Thoracic aorta (tissue), 2 donors: ENCODE data around the gene NIPAL3. TPM values are rescaled to one million over a fixed set of nuclear protein-coding genes. Genes with fewer than 3 reads are reported as not detected.

Experiments used
- ATAC-seq: fragments of 150-250 bp; one replicate; pipeline ENCODE4 v1.8.0; 2017; ENCODE audit warnings: low read depth; ENCODE audit not compliant: insufficient number of reproducible peaks, low FRiP score
- DNase-seq: peaks from one replicate; pipeline ENCODE4 v3.0.0-alpha.2; 2020; ENCODE audit warnings: low spot score
- H3K27ac ChIP-seq, 2 donors: fragments of 200-600 bp; sonication (generic); 1 replicate in 1 of 2; 2 replicates in 1 of 2; pipeline ENCODE4 v1.5.1; 2016; ENCODE audit warnings: mild to moderate bottlenecking in 2 of 2, moderate library complexity in 2 of 2
- H3K27me3 ChIP-seq: fragments of 200-600 bp; sonication (generic); replicated peaks from 2 replicates; pipeline ENCODE4 v1.6.0; 2016; ENCODE audit warnings: mild to moderate bottlenecking; ENCODE audit not compliant: insufficient read depth
- H3K36me3 ChIP-seq: fragments of 200-600 bp; sonication (generic); one replicate; pipeline ENCODE4 v1.5.1; 2016
- H3K4me1 ChIP-seq, 2 donors: fragments of 200-600 bp; sonication (generic); 1 replicate in 1 of 2; 2 replicates in 1 of 2; pipeline versions ENCODE4 v1.5.1 to v1.6.0; 2016; ENCODE audit warnings: low read depth in 2 of 2, mild to moderate bottlenecking in 1 of 2; ENCODE audit not compliant: control insufficient read depth in 1 of 2
- H3K4me3 ChIP-seq: fragments of 200-600 bp; sonication (generic); 2 replicates; pipeline ENCODE4 v1.5.1; 2016; ENCODE audit warnings: mild to moderate bottlenecking
- H3K9me3 ChIP-seq: fragments of 200-600 bp; sonication (generic); 2 replicates; pipeline ENCODE4 v1.5.1; 2016
- CTCF ChIP-seq: fragments of 200-600 bp; sonication (generic); IDR thresholded peaks from one replicate; pipeline ENCODE4 v1.5.1; 2019; ENCODE audit warnings: antibody characterized with exemption
- total RNA-seq, 2 donors: library from RNA; depleted of rRNA; stranded (reverse); fragments of >200 nt; gene quantifications; one replicate each; pipeline versions ENCODE4 v1.1.0 to v1.2.3, GENCODE V29; 2016

The NIPAL3 gene
- total RNA-seq, 2 donors from 2014 or later: 19.3 to 31.4 TPM

- H3K4me3 ChIP-seq: no peak overlapping the region
- ATAC-seq (no peak), DNase-seq (no peak)
- no peaks in the 10 kb centered on the region for H3K27me3 ChIP-seq
- no peaks in the 10 kb centered on the region for H3K4me1 ChIP-seq
- TF ChIP-seq CTCF: no peak
- no peaks in the 10 kb centered on the region for H3K36me3 ChIP-seq
- H3K27ac ChIP-seq: no peak overlapping the region
- no peaks in the 10 kb centered on the region for H3K9me3 ChIP-seq
These were observed 11.8 kb upstream of the NIPAL3 start for GRCh38 chr1:24403806-24404205.

GRCh38 chr1:24406788-24407187 is 8.8 kb upstream of the NIPAL3 start:
- H3K27ac ChIP-seq: no peak overlapping the region
- no peaks in the 10 kb centered on the region for H3K9me3 ChIP-seq
- H3K4me3 ChIP-seq: no peak overlapping the region
- H3K36me3 ChIP-seq: no peaks in the 10 kb centered on the region
- DNase-seq: no peak
- no peaks in the 10 kb centered on the region for H3K27me3 ChIP-seq
- ATAC-seq: no peak
- H3K4me1 ChIP-seq: no peaks in the 10 kb centered on the region
- TF ChIP-seq CTCF: no peak

GRCh38 chr1:24409535-24409934 is 6.1 kb upstream of the NIPAL3 start:
- DNase-seq: no peak
- Histone ChIP-seq H3K4me3 (no peak overlapping the region), H3K27me3 (no peaks in the 10 kb centered on the region), H3K4me1 (peaks cover 0 to 5% of the 10 kb centered on the region in 2 donors), H3K9me3 (no peaks in the 10 kb centered on the region), H3K27ac (no peak overlapping the region), H3K36me3 (no peaks in the 10 kb centered on the region)
- no peak for TF ChIP-seq CTCF
- no peak for ATAC-seq

- H3K36me3 ChIP-seq: no peaks in the 10 kb centered on the region
- ATAC-seq (no peak), DNase-seq (no peak)
- H3K4me3 ChIP-seq: no peak overlapping the region
- H3K4me1 ChIP-seq: peaks cover 0 to 5% of the 10 kb centered on the region in 2 donors
- no peaks in the 10 kb centered on the region for H3K9me3 ChIP-seq
- no peak for TF ChIP-seq CTCF
- no peaks in the 10 kb centered on the region for H3K27me3 ChIP-seq
- no peak overlapping the region for H3K27ac ChIP-seq
These were observed 4.9 kb upstream of the NIPAL3 start for GRCh38 chr1:24410750-24411149.

- no peaks in the 10 kb centered on the region for H3K9me3 ChIP-seq
- TF ChIP-seq CTCF: no peak
- no peak overlapping the region for H3K27ac ChIP-seq
- no peak for DNase-seq
- no peaks in the 10 kb centered on the region for H3K27me3 ChIP-seq
- peaks cover 3 to 10% of the 10 kb centered on the region in 2 donors for H3K4me1 ChIP-seq
- no peaks in the 10 kb centered on the region for H3K36me3 ChIP-seq
- ATAC-seq: no peak
- no peak overlapping the region for H3K4me3 ChIP-seq
These were observed 3.6 kb upstream of the NIPAL3 start for GRCh38 chr1:24411963-24412362.
